Muscle of arm (tissue), 12 donors: ENCODE data around the gene STX1A. TPM values are rescaled to one million over a fixed set of nuclear protein-coding genes. Genes with fewer than 3 reads are reported as not detected.

ENCODE experiments used
- DNase-seq: peaks from one replicate; pipeline ENCODE4 v3.0.0-alpha.2; 2013
- polyA plus RNA-seq, 12 donors: library from polyadenylated mRNA; unstranded; fragments of 120-200 nt; gene quantifications; one replicate each; pipeline ENCODE4 v1.2.1, GENCODE V29; 2013; ENCODE audit not compliant: insufficient read length in 12 of 12

The STX1A gene
- polyA plus RNA-seq, 12 donors, result 6.2 to 13.1 (median 10.7) TPM; not detected in 1

- DNase-seq, result no peak
These were observed 6.7 kb downstream of the STX1A start for GRCh38 chr7:73712773-73713172.

DNA sequence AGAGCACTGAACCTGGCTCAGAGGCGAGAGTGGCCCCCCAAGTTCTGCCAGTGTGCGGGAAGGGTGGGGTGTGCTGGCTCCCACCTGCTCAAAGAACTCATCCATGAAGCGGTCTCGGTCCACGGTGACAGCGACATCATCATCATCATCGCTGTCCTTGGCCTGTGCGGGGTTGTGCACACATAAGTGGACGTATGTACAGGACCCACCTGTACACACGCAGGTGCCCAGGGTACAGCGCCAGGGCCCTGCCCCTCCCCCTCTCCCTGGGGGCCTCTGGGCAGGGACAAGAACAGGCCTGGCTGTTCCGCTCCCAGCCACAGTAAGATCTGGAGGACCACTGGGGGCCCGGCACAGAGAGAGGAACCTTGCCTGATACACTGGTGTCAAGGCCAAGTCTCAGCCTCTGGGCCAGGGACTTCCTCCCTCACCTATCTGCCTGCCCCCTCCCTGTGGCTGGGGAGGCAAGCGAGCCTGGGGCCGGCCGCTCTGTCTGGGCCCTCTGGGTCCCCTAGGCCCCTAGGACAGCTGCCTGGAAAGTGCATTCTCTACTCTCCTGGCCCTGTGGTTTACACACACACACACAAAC lies 10.4 kb downstream of the STX1A start:
- DNase-seq, result no peak

- DNase-seq, result no peak
These were observed 12.3 kb downstream of the STX1A start for GRCh38 chr7:73707045-73707631.

DNA sequence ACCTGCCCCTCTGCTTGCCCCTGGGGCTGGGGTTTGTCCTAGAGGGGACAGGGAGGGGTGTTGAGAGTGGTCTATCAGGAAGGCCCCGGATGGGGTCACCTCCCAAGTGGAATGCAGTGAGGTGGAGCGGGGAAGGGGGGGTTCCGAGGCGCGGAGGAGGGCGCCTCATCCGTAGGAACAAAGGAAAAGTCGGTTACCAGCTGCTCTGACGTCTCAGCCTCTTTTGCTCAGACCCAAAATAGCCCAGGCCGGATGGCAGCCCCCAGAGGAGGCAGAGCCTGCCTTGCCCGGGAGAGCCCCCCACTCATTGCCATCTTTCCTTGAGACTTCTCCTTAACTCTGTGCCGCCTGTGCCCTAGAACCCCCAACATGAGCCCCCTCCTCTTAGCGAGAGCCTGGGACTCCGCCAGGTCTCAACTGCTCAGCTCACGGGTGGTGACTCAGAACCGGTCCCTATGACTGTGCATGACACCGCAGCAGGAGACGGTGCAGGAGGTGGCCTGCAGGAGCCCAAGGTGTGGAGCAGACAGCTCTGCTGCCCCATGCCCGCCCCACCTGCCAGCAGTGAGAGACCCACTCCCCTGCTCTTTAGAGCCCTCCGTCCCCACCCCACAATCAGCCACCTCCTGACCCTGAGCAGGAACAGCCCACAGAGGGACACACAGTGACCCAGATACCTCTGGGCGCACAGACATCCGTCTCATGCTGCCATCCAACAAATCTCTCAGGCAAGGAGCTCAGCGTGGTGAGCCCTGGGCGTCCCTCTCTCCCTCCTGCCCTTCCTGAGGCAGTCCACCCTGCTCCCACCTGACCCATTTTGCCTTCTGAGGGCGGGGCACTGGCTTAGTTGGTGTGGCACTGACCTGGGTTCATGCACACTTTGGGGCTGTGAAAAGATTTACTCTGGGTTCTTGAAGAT lies 13.1 kb downstream of the STX1A start:
- no peak for DNase-seq

DNA sequence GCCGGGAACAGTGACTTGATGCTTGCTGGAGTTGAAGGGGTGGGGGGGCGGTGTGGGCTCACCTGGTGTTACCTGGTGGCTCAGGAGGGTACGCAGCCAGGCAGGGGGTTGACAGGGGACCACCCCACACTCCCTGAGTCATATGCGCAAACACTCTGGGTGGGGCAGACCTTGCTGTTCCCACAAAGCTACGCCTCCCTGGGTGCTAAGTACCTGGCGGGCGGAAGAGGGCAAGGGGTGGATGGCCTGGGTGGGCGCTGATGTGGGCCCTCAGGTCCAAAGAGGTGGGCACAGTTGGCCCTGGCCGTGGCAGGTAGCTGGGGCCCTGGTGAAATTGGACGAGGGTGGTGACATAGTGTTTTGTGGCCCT lies 13.9 kb downstream of the STX1A start:
- no peak for DNase-seq

GRCh38 chr7:73704640-73705550 lies 14.6 kb downstream of the STX1A start:
- DNase-seq, result no peak

DNA sequence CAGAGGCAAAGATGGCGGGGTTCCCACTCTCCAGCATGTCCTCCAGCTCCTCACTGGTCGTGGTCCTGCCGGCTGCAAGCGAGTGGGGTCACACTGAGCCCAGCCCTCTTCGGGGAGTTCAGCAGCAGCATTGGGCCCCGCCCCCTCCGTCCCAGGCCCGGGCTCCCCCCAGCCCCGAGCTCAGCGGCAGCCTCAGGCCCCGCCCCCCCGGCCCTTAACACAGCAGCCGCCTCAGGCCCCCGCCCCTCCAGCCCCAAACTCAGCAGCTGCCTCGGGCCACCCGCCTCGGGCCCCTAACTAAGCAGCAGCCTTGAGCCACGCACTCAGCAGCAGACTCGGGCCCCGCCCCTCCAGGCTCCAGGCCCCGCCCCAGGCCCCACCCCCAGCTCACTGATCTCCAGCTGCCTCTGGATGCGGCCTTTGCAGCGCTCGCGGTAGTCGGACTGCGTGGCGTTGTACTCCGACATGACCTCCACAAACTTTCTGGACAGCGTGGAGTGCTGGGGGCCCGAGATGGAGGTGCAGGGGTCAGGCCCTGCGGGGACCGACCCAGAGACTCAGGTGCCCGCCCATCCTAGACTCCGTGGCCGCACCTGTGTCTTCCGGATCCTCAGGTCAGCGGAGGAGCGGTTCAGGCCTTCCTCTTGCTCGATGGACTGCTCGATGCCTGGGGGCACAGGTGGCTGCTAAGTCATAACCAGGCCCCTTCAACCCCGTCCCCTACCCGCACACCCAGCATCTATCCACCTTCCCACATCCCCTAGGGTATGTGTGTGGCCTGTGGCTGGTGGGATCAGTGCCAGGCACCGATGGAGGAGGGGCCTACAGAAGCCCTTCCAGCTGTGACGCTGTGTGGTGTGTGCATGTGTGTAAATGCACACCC lies 15.5 kb downstream of the STX1A start:
- peak; percentile 78 for DNase-seq

GRCh38 chr7:73703225-73703624 lies 16.2 kb downstream of the STX1A start:
- DNase-seq, result no peak

GRCh38 chr7:73702665-73703064 lies 16.8 kb downstream of the STX1A start:
- DNase-seq, result no peak

- DNase-seq, result no peak
These were observed 17.2 kb downstream of the STX1A start for GRCh38 chr7:73702226-73702625.

GRCh38 chr7:73701357-73701995 lies 18.0 kb downstream of the STX1A start:
- DNase-seq, result no peak

DNA sequence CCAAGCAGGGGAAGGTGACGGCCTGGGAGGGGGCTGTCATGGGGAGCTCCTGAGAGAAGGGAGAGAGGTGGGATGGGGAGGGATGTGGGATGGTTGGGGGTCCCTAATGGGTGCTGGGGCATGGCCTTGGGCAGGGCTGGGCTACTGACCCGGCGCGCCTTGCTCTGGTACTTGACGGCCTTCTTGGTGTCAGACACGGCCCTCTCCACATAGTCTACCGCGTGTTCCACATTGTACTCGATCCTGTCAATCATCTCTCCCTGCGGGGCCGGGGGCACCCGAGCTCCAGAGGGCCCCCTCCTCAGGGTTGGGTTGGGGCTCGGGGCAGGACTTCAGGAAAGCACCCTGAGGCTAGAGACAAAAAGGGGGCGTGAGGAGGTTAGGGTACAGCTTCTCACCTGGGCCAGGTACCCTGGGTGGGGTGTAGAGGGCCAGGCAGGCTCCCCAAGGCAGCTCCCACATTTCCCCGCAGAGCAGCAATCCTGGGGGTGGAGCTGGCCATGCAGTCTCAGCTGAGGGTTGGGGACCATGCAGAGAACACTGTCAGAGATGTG lies 18.8 kb downstream of the STX1A start:
- no peak for DNase-seq

DNA sequence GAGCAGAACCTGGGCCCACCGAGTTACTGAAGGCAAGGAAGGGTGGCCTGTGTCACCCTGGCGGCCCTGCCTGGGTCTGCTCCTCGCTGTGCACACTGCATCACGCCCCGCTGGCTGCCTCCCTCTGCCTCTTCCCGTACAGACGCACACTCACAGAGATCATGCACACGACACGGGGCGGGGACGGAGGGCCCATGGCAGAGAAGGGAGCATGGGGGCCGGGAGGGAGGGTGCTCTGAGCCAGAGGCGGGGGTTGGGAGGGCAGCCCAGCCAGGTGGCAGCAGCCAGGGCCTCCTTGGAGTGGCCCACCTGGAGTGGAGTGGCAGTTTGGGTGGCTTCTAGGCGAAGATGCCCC lies 19.4 kb downstream of the STX1A start:
- no peak for DNase-seq

DNA sequence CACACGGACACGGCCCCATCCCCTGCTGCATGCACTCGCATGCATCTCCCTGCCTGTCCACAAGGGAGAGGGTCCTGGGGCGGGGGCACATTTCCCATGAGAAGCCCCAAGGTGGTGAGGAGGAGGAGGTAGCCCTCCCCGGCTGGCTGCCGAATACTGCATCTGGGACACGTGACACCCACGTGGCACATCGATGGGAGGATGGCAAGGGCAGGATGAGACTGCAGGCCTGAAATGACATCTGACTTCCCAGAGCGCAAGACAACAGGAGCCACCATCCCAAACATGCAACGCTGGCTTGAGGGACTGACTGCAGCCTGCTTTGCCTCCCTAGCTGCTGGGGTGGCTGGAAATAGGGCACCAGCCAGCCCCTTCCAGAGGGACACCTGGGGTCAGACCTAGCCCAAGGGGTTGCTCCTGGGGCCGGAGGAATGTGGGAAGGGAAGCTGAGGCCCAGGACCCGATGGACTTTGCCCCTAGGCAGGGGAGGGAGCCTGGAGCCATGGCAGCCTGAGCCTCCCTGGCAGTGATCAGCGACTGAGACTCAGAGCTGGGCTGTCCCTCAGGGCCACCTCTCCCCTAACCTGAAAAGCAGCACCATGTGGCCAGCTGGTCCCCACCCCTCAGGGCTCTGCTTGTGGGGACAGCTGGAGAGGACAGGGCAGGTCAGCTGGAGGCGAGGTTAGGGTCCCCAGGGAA lies 19.9 kb downstream of the STX1A start:
- DNase-seq, result no peak

- no peak for DNase-seq
These were observed 21.1 kb downstream of the STX1A start for GRCh38 chr7:73698410-73698809.

DNA sequence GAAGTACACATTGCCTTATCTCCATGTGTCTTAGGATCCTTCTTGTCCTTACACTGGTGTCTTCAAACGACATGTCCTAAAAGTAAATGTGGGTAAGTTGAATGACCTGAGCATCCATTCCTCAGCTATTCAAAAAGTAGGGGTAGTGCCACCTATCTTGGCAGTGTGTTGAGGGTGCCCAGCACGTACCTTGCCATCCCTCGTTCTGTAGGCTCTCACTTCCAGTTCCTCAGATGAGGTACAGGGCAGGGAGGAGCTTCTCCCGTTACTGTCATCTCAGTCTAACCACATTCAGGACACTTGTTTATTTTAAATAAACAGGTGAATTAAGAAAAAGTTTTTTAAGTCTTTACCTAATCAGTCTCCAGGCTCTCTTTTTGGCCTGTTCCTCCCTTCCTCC lies 23.1 kb downstream of the STX1A start:
- no peak for DNase-seq

GRCh38 chr7:73690646-73691045 lies 28.8 kb downstream of the STX1A start:
- no peak for DNase-seq

- DNase-seq, result no peak
These were observed 31.2 kb downstream of the STX1A start for GRCh38 chr7:73688288-73688687.

GRCh38 chr7:73685311-73685710 lies 34.2 kb downstream of the STX1A start:
- DNase-seq, result no peak
